A673 (cell line): ENCODE results near the gene GCNT4. TPM values are rescaled to one million over a fixed set of nuclear protein-coding genes. Genes with fewer than 3 reads are reported as not detected.

Source experiments
- BruUV-seq: library from RNA; stranded (reverse); fragments of 400-500 nt; replicated peaks from 2 replicates; lab custom pipeline; 2021; lab: Mats Ljungman, UMichigan
- CTCF ChIA-PET: fragments of 300-600 bp; sonication (Branson Sonifier 250); formaldehyde crosslinking; loops from one replicate; lab custom pipeline; 2022; ENCODE audit warnings: antibody characterized with exemption; lab: Charles Lee
- POLR2A ChIA-PET: fragments of 300-600 bp; sonication (Branson Sonifier 250); formaldehyde crosslinking; loops from one replicate; lab custom pipeline; 2022; ENCODE audit warnings: antibody characterized with exemption; ENCODE audit not compliant: low non-redundant PET; lab: Charles Lee
- DNase-seq: peaks from one replicate; pipeline ENCODE4 v3.0.0-alpha.2; 2015; ENCODE audit warnings: low spot score
- H3K27ac ChIP-seq: fragments of 200-600 bp; sonication (generic); 2 replicates; pipeline ENCODE4 v1.5.1; 2016; ENCODE audit warnings: mixed run types, low read depth, mild to moderate bottlenecking, mixed read lengths, antibody characterized with exemption, low read length; ENCODE audit not compliant: poor library complexity, severe bottlenecking
- H3K27me3 ChIP-seq: fragments of 200-600 bp; sonication (generic); replicated peaks from 2 replicates; pipeline ENCODE4 v1.6.1; 2017; ENCODE audit warnings: mixed run types, low read depth, mild to moderate bottlenecking, mixed read lengths, antibody characterized with exemption, low read length; ENCODE audit not compliant: insufficient read depth, poor library complexity
- H3K36me3 ChIP-seq: fragments of 200-600 bp; sonication (generic); 2 replicates; pipeline ENCODE4 v1.6.1; 2016; ENCODE audit warnings: mixed run types, mild to moderate bottlenecking, mixed read lengths, antibody characterized with exemption, low read length; ENCODE audit not compliant: insufficient read depth, poor library complexity, severe bottlenecking
- H3K4me1 ChIP-seq: fragments of 200-600 bp; sonication (generic); 2 replicates; pipeline ENCODE4 v1.6.1; 2017; ENCODE audit warnings: mixed run types, mild to moderate bottlenecking, mixed read lengths, antibody characterized with exemption, low read length; ENCODE audit not compliant: insufficient read depth, poor library complexity, severe bottlenecking
- H3K4me3 ChIP-seq: fragments of 200-600 bp; sonication (generic); 2 replicates; pipeline ENCODE4 v1.5.1; 2016; ENCODE audit warnings: low read depth, mixed run types, mild to moderate bottlenecking, mixed read lengths, low read length; ENCODE audit not compliant: poor library complexity, severe bottlenecking
- H3K9me3 ChIP-seq: fragments of 200-600 bp; sonication (generic); 2 replicates; pipeline ENCODE4 v1.6.1; 2016; ENCODE audit warnings: mixed run types, low read depth, mild to moderate bottlenecking, mixed read lengths, antibody characterized with exemption, low read length; ENCODE audit not compliant: poor library complexity, severe bottlenecking
- EZH2 ChIP-seq: fragments of 200-600 bp; sonication (generic); IDR thresholded peaks from 2 replicates; pipeline ENCODE4 v1.6.1; 2017; ENCODE audit warnings: borderline replicate concordance, low read depth, mild to moderate bottlenecking, mixed read lengths, antibody characterized with exemption, low read length; ENCODE audit not compliant: poor library complexity, severe bottlenecking
- intact Hi-C: fragments of 100-400 bp; cut with micrococcal nuclease; formaldehyde crosslinking; loops from one replicate; pipeline ENCODE4 v1.10.0; 2022; ENCODE audit not compliant: unreplicated experiment
- total RNA-seq: library from RNA; stranded (reverse); gene quantifications from 2 replicates; pipeline ENCODE4 v1.2.3, GENCODE V29; 2021
- TF ChIP-seq, protein P1 (sequence below): fragments of 300-800, 200-600 bp; sonication (generic); conservative IDR thresholded peaks from 2 replicates; pipeline ENCODE4 v1.5.1; 2017; ENCODE audit warnings: low read depth, mild to moderate bottlenecking, antibody characterized with exemption, low read length, moderate library complexity, mixed read lengths

The GCNT4 gene
- total RNA-seq, 1 experiment from 2014 or later, result 2.5 TPM

DNA sequence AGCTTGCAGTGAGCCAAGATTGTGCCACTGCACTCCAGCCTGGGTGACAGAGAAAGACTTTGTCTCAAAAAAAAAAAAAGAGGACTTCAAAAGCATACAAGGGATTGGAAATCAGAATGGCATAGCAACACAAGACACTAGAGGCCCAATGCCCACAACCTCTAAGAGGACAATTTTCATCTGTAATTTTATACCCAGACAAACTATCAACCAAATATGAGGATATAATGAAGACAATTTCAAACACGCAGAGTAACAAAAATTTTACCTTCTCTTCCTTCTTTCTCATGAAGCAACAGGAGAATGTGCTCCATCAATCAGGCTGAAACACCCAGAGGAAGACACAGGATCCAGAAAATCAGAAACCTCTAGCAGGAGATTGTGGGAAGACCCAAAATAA is 46.8 kb downstream of the GCNT4 start:
- peaks cover under 1% of the 10 kb centered on the region for H3K27me3 ChIP-seq
- intact Hi-C loops, result no loop called here
- TF ChIP-seq, protein P1, sequence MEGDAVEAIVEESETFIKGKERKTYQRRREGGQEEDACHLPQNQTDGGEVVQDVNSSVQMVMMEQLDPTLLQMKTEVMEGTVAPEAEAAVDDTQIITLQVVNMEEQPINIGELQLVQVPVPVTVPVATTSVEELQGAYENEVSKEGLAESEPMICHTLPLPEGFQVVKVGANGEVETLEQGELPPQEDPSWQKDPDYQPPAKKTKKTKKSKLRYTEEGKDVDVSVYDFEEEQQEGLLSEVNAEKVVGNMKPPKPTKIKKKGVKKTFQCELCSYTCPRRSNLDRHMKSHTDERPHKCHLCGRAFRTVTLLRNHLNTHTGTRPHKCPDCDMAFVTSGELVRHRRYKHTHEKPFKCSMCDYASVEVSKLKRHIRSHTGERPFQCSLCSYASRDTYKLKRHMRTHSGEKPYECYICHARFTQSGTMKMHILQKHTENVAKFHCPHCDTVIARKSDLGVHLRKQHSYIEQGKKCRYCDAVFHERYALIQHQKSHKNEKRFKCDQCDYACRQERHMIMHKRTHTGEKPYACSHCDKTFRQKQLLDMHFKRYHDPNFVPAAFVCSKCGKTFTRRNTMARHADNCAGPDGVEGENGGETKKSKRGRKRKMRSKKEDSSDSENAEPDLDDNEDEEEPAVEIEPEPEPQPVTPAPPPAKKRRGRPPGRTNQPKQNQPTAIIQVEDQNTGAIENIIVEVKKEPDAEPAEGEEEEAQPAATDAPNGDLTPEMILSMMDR, result no peak
- TF ChIP-seq EZH2, result no peak
- ChIA-PET POLR2A (no interaction called here), CTCF (no interaction called here)
- no peak overlapping the region for H3K4me3 ChIP-seq
- H3K4me1 ChIP-seq, result peaks cover 3% of the 10 kb centered on the region
- peaks cover 4% of the 10 kb centered on the region for H3K9me3 ChIP-seq
- no peak for DNase-seq
- BruUV-seq, result no TSS peak
- no peaks in the 10 kb centered on the region for H3K36me3 ChIP-seq
- no peak overlapping the region for H3K27ac ChIP-seq

Other genes with a start within 250 kb of the GCNT4 start
- gene FAM169A, start 186.2 kb downstream of the GCNT4 start, total RNA-seq, result 10.5 and 11.2 TPM in 2 replicates
- gene ANKRD31, start 184.3 kb upstream of the GCNT4 start, total RNA-seq, result 0.04 and 0.15 TPM in 2 replicates